Activated CD8-positive, alpha-beta T cell treated with anti-CD3 and anti-CD28 coated beads for 36 hours (primary cell): Measurements from ENCODE around the gene ADAM29. TPM values are rescaled to one million over a fixed set of nuclear protein-coding genes. Genes with fewer than 3 reads are reported as not detected.
"Not testable (repeated sequence)": the region's sequence is repeated elsewhere in the genome, so short reads cannot be mapped to it uniquely, and the experiment has no call there.

Experiments
- ATAC-seq: fragments of 200-7000 bp; cut with Tn5 transposase; one replicate; pipeline ENCODE4 v1.10.0; 2021; ENCODE audit warnings: mild to moderate bottlenecking, moderate library complexity
- CTCF ChIA-PET: fragments of 350-600 bp; sonication (Branson Sonifier 250); formaldehyde crosslinking; loops from one replicate; lab custom pipeline; 2021; ENCODE audit warnings: antibody characterized with exemption; lab: Charles Lee
- POLR2A ChIA-PET: fragments of 350-600 bp; sonication (Branson Sonifier 250); formaldehyde crosslinking; loops from one replicate; lab custom pipeline; 2021; ENCODE audit warnings: antibody characterized with exemption; lab: Charles Lee
- DNase-seq: peaks from one replicate; pipeline ENCODE4 v3.0.0-alpha.2; 2020
- H3K27ac Mint-ChIP-seq: one replicate; pipeline ENCODE4 v1.8.0; 2021; ENCODE audit warnings: mild to moderate bottlenecking, mixed read lengths
- H3K27me3 Mint-ChIP-seq: one replicate; pipeline ENCODE4 v1.8.0; 2021; ENCODE audit warnings: mixed read lengths
- H3K36me3 Mint-ChIP-seq: one replicate; pipeline ENCODE4 v1.8.0; 2021; ENCODE audit warnings: low read depth, mixed read lengths
- H3K4me1 Mint-ChIP-seq: one replicate; pipeline ENCODE4 v1.8.0; 2021; ENCODE audit warnings: low read depth, mixed read lengths
- H3K4me3 Mint-ChIP-seq: one replicate; pipeline ENCODE4 v1.8.0; 2021; ENCODE audit warnings: mild to moderate bottlenecking, moderate library complexity, mixed read lengths
- H3K9me3 Mint-ChIP-seq: one replicate; pipeline ENCODE4 v1.8.0; 2021; ENCODE audit warnings: mixed read lengths
- intact Hi-C: fragments of 100-400 bp; cut with micrococcal nuclease; formaldehyde crosslinking; loops from one replicate; pipeline ENCODE4 v1.10.0; 2022
- total RNA-seq, 2 experiments: library from RNA; stranded (reverse); gene quantifications; one replicate each; pipeline ENCODE4 v1.2.3, GENCODE V29; 2021
- TF ChIP-seq, protein P1 (sequence below): fragments of 200-600 bp; IDR thresholded peaks from one replicate; pipeline ENCODE4 v1.8.0; 2022; ENCODE audit warnings: antibody characterized with exemption, mild to moderate bottlenecking

Gene ADAM29
- total RNA-seq, 2 experiments from 2014 or later = not detected

- Mint-ChIP-seq H3K27ac (no peak overlapping the region), H3K9me3 (peaks cover 1% of the 10 kb centered on the region), H3K27me3 (no peaks in the 10 kb centered on the region), H3K4me3 (no peak overlapping the region), H3K36me3 (no peaks in the 10 kb centered on the region), H3K4me1 (no peaks in the 10 kb centered on the region)
- intact Hi-C loops = no loop called here
- DNase-seq = no peak
- TF ChIP-seq, protein P1, sequence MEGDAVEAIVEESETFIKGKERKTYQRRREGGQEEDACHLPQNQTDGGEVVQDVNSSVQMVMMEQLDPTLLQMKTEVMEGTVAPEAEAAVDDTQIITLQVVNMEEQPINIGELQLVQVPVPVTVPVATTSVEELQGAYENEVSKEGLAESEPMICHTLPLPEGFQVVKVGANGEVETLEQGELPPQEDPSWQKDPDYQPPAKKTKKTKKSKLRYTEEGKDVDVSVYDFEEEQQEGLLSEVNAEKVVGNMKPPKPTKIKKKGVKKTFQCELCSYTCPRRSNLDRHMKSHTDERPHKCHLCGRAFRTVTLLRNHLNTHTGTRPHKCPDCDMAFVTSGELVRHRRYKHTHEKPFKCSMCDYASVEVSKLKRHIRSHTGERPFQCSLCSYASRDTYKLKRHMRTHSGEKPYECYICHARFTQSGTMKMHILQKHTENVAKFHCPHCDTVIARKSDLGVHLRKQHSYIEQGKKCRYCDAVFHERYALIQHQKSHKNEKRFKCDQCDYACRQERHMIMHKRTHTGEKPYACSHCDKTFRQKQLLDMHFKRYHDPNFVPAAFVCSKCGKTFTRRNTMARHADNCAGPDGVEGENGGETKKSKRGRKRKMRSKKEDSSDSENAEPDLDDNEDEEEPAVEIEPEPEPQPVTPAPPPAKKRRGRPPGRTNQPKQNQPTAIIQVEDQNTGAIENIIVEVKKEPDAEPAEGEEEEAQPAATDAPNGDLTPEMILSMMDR = no peak
- ATAC-seq = no peak
- ChIA-PET CTCF (no interaction called here), POLR2A (no interaction called here)
Observed at GRCh38 chr4:174999407-174999806, 81.2 kb downstream of the ADAM29 start.

GRCh38 chr4:175017751-175018150 lies 99.6 kb downstream of the ADAM29 start:
- Mint-ChIP-seq H3K4me3 (no peak overlapping the region), H3K9me3 (peaks cover 5% of the 10 kb centered on the region), H3K36me3 (no peaks in the 10 kb centered on the region), H3K27ac (no peak overlapping the region), H3K27me3 (no peaks in the 10 kb centered on the region), H3K4me1 (no peaks in the 10 kb centered on the region)
- POLR2A ChIA-PET = no interaction called here
- CTCF ChIA-PET = no interaction called here
- no peak for DNase-seq
- intact Hi-C loops = no loop called here
- no peak for ATAC-seq
- TF ChIP-seq, protein P1 = no peak

GRCh38 chr4:175019447-175019846 lies 101.3 kb downstream of the ADAM29 start:
- H3K4me1 Mint-ChIP-seq, H3K9me3 Mint-ChIP-seq, ATAC-seq, CTCF ChIA-PET, H3K4me3 Mint-ChIP-seq, POLR2A ChIA-PET, H3K27ac Mint-ChIP-seq, intact Hi-C loops, H3K27me3 Mint-ChIP-seq, DNase-seq, H3K36me3 Mint-ChIP-seq: not testable (repeated sequence)

Other genes with a start within 250 kb of the ADAM29 start
- not detected for gene GLRA3, start 89.1 kb upstream of the ADAM29 start, total RNA-seq